ENCODE results near the gene PCTP.

The PCTP gene

GRCh38 chr17:55750750-55751657, at the start of gene PCTP:
Gene PCTP (plus strand): TSS chr17:55751051. CDS start chr17:55751104, 53 bp downstream.
- DNase-seq = peak; percentile 83

DNA sequence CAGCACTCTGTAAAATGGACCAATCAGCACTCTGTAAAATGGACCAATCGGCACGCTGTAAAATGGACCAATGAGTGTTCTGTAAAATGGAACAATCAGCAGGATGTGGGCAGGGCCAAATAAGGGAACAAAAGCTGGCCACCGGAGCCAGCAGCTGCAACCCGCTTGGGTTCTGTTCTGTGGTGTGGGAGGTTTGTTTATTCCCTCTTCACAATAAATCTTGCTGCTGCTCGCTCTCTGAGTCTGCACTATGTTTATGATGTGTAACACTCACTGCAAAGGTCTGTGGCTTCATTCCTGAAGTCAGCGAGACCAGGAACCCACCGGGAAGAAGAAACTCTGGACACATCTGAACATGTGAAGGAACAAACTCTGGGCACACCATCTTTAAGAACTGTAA, 48.7 kb upstream of the PCTP start:
- no peak for DNase-seq

GRCh38 chr17:55704401-55704800, 46.5 kb upstream of the PCTP start:
- DNase-seq = no peak

- DNase-seq = no peak
Observed at GRCh38 chr17:55705847-55706246, 45.0 kb upstream of the PCTP start.

GRCh38 chr17:55706808-55707773, 43.8 kb upstream of the PCTP start:
- DNase-seq = no peak

DNA sequence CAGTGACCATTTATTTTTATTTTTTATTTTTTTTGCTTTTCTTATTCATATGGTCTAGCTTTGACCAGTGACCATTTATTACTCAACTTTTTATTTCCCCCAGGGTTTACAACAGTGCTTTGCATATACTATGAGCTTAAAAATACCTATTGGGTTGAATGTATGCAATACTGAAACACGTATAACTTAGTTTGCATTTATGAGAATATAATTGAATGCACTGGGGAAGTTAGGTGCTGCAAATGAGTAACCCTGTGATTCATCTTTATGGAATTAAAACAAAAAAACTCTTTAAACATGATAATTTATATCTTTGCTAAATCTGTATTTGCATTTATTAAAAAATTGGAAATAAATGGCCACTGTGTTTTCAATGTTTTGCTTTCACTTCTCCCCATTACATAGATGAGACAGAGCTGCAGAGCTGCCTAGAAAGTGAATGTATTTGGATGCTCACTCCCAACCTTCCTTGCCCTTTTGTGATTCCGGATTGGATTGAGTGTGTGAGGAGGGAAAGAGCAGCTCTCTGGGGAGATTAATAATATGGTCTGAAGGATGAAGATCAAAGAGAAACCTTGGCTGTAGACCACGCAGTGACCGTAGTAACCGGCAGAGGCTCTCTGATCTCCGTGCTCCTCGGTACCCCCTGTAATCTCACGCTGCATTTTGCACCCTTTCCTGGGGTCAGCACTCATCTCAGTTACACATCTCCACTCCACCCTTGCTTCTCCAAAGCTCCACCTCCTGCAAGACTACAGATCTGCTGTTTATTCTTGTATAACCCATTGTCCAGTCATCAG, 42.5 kb upstream of the PCTP start:
- no peak for DNase-seq

DNA sequence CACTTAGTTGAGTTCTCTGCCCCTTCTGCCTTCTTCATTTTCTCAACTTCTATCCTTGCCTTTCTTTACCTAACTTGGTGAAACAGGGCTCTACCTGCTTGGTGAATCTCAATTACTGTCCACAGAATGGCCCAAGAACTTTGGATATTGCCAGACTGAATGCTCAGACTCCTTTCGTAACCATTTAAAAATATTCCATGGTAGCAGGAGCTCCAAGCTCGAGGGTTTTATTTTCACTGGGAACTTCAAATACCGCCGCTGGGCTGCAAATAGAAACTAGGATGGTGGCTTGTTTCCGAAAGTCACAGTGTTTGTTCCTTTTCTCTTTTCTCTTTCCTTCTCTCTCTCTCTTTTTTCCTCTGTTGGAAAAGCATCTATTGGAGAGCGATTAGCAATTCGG, 41.4 kb upstream of the PCTP start:
- DNase-seq = no peak

GRCh38 chr17:55709984-55710383, 40.9 kb upstream of the PCTP start:
- DNase-seq = no peak

GRCh38 chr17:55710410-55710809, 40.4 kb upstream of the PCTP start:
- DNase-seq = no peak

- no peak for DNase-seq
Observed at GRCh38 chr17:55710829-55711496, 39.9 kb upstream of the PCTP start.

DNA sequence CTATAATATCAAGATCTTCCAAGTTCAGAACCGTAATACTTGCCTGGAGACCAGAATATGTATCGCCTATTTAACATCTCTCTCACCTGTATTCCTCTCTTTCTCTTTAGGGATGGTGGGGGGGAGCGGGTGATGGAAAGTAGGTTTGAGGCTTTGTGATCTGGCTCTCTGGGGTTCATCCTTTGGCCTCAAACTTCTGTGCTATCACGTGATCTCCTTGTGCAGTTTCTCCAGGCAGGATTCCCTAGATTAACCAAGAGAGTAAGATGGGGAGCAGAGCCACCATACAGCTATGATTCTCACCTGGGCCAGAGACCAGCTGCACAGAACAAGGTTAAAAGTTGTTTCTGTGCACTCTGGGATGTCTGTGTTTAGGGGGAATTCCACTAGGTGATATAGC, 33.4 kb upstream of the PCTP start:
- DNase-seq = no peak

DNA sequence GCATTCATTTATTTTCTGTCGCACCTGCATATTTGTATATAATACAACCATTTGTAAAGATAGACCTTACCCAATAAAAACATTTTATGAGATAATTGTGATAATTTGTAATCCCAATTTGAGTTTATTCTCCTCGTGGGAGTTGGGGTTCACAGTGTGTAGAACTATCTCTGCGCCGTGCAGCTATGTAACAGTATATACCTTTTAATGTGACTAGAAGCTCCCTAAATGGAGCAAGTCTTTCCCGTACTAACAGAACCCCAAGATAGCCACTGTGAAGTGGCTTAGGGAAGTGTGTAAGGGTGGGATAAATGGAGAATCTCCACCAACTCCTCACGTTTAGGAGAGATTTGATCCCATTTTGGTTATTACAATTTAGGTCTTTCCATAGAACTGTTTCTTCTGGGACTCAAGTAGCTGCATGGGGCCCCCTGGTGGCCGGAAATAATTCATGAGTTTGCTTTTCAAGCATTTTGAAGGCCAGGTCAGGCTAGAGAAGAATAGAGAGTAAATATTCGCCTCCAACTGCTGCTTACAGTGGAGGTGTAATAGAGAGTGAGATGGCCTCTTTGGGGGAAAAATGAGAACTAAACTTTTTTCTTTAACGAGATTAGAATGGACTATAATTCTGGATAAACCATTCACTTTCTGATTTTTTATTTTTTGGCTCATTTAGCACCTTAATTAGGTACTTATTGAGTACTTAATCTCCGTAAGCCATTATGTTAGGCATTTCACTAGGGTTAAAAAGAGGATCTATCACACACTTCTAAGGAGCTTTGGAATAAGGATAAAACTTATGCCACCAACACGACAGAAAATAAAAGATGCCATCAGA, 32.7 kb upstream of the PCTP start:
- DNase-seq = peak; percentile 64

- DNase-seq = no peak
Observed at GRCh38 chr17:55720919-55721836, 29.7 kb upstream of the PCTP start.

DNA sequence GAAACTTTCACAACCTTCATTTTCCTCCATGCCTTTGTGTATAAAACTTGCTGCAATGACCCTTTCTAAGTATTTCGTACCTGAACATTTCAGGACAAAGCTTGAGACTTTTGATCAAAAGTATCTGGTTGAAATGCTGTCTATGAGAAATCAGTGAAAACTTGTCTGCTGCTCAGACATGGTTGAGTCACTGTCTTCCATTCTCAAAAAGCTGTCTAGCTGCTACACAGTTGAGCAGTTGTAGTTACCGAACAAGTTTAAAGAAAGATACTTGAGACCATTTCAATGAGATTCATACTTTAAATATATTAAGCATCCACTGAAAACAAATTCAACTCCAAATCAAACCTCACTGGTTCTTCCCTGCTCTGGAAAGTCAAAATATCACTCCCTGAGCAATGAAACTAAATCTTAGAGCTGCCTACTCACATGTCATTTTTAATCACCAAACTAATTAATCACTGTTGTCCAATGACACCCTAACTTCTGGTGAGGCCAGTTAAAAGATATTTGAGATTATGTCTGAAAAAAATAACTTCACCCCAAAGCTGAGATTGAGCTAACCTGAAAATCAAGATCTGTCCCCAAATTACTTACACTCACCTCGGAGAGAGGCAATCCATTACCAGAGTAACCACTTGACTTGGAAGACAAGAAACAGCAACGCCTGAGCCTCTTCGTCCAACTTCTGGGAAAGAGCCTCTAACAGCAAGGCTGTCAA, 28.7 kb upstream of the PCTP start:
- DNase-seq = no peak

DNA sequence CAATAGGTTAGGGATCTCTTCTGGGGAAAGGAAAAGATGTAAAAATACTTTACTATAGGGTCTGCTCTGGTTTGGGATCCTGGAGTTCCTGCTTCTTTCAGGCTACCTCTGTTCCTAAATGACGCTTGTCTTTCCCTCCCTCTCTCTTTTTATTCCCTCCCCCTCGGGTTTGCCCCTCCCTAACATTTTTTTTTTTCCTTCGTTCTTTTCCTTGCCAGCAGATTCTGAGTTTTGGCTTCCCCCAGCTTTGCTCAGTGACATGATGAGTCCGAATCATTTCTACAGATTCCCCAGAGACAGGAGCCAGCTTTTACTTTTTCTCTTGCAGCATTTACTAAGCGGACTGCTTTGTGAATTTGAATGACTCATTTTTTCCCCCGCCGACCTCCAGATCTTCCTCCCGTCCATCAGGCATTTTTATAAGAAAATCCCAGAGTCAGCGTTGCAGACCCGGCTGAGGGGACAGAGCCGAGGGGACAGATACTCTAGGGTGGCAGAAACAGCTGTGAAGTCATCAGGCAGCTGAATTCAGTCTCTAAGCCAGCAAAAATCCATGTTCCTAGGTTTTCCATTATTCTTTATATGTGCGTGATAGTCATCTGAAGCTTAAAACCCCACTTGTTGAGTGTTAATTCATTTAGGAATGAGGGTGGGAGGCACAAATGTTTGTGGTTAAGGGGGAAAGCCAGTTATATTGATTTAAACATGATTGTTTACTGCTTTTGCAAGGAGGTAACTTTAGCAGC, 27.9 kb upstream of the PCTP start, which contains the start of gene TMEM100:
TMEM100 (minus strand) TSS at position 123 of the 746 bp plus-strand sequence. CDS start 1,794 bp downstream, outside the sequence.
- DNase-seq = no peak

DNA sequence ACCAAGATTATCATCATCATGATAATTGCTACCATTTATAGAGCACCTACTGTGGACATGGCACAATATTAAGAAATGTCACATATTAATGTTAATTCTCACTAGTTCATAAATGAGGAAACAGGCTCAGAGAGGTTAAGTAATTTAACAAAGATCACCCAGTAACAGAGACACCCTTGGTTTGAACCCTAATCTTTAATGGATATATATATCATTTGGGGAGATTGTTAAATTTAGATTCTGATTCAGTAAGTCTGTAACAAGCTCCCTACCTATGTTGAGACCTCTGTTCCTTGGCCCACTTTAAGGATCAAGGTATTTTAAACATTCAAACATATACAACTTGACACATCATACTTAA, 27.4 kb upstream of the PCTP start:
- DNase-seq = no peak

- no peak for DNase-seq
Observed at GRCh38 chr17:55726440-55726839, 24.4 kb upstream of the PCTP start.

DNA sequence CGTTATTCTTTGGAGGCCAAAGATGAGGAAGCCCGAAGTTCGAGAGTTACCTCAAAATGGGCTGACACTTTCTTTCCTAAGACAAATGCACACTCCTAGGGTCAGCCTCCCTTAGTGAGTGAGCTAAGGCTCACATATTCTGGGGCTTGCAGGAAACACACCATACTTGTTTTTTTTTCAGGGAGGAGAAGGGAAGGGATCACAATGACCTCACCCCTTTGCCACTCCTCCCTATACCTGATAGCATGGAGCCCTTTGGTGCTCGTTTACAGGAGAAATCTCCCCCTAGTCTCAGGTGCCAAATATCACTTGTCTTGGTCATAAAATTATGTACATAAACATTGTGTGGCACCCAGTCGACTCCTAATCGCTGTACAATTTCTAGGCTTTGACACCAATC, 23.6 kb upstream of the PCTP start:
- DNase-seq = no peak

DNA sequence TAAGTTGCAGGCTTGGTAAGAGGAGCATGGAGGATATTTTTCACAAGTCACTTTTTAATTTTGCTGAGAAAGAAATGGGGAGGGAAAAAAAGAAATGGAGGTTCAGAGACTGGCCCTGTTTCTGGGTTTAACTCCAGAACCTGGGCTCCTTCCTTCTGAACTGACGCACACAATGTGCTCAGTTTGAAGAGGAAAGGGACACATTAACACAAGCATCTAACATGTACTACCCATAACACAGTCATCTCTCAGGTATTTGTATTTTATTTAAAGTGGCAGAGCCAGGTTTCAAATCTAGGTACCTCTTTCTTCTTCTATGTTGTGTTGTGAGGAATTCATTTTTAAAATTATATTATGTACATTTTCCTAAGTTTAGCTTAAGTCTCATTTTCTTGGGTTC, 22.9 kb upstream of the PCTP start:
- DNase-seq = no peak
